T-cell (primary cell): ENCODE measurements around the gene RAB43. TPM values are rescaled to one million over a fixed set of nuclear protein-coding genes. Genes with fewer than 3 reads are reported as not detected.

Source experiments
- ATAC-seq, 4 experiments: fragments of 200-7000 bp in 3 of 4; fragments of 150-1000 bp in 1 of 4; cut with Tn5 transposase; replicated peaks in 1 of 4; 1 replicate in 3 of 4; 2 replicates in 1 of 4; pipeline ENCODE4 v1.10.0; 2021; ENCODE audit warnings: moderate library complexity in 3 of 4, mild to moderate bottlenecking in 2 of 4, moderate number of reproducible peaks in 1 of 4
- CTCF ChIA-PET, 2 donors: fragments of 300-600 bp; sonication (Branson Sonifier 250); formaldehyde crosslinking; loops; one replicate each; lab custom pipeline; 2022; ENCODE audit warnings: antibody characterized with exemption in 2 of 2; lab: Charles Lee
- POLR2A ChIA-PET, 2 donors: fragments of 300-600 bp; sonication (Branson Sonifier 250); formaldehyde crosslinking; loops; one replicate each; lab custom pipeline; 2022; ENCODE audit warnings: antibody characterized with exemption in 2 of 2; lab: Charles Lee
- DNase-seq, 35 experiments: peaks; one replicate each; pipeline versions ENCODE4 v3.0.0 to v3.0.0-alpha.2; 2013 to 2023
- H3K27ac ChIP-seq: one replicate; pipeline ENCODE4 v1.5.1; 2013; ENCODE audit warnings: low read length
- H3K27me3 ChIP-seq, 2 experiments: replicated peaks in 1 of 2; 1 replicate in 1 of 2; 2 replicates in 1 of 2; pipeline versions ENCODE4 v1.6.1 to v1.7.0; 2013; ENCODE audit warnings: low read length in 1 of 2, mixed read lengths in 1 of 2; ENCODE audit not compliant: control insufficient read depth in 2 of 2, insufficient read depth in 2 of 2; ENCODE audit errors: extremely low read depth in 1 of 2
- H3K36me3 ChIP-seq, 2 donors: 1 replicate in 1 of 2; 2 replicates in 1 of 2; pipeline versions ENCODE4 v1.6.1 to v1.7.0; 2013; ENCODE audit warnings: low read length in 1 of 2; ENCODE audit not compliant: control insufficient read depth in 2 of 2, insufficient read depth in 1 of 2; ENCODE audit errors: extremely low read depth in 1 of 2
- H3K4me1 ChIP-seq, 2 experiments: 1 replicate in 1 of 2; 2 replicates in 1 of 2; pipeline versions ENCODE4 v1.6.1 to v1.7.0; 2013; ENCODE audit warnings: low read length in 2 of 2, mixed read lengths in 1 of 2; ENCODE audit not compliant: insufficient read depth in 2 of 2, control insufficient read depth in 1 of 2; ENCODE audit errors: extremely low read depth in 1 of 2
- H3K4me3 ChIP-seq, 2 donors: 1 replicate in 1 of 2; 2 replicates in 1 of 2; pipeline versions ENCODE4 v1.5.1 to v1.7.0; 2013; ENCODE audit warnings: mild to moderate bottlenecking in 2 of 2, low read length in 1 of 2, moderate library complexity in 1 of 2; ENCODE audit not compliant: control insufficient read depth in 1 of 2; ENCODE audit errors: extremely low read depth in 1 of 2
- H3K9me3 ChIP-seq: 2 replicates; pipeline ENCODE4 v1.7.0; 2013
- H3K27ac Mint-ChIP-seq, 2 donors: one replicate each; pipeline ENCODE4 v1.8.0; 2020 to 2021; ENCODE audit warnings: mild to moderate bottlenecking in 2 of 2, mixed read lengths in 2 of 2
- H3K27me3 Mint-ChIP-seq, 2 donors: one replicate each; pipeline ENCODE4 v1.8.0; 2021 to 2022; ENCODE audit warnings: mixed read lengths in 2 of 2
- H3K36me3 Mint-ChIP-seq: one replicate; pipeline ENCODE4 v1.8.0; 2021; ENCODE audit warnings: mixed read lengths
- H3K4me1 Mint-ChIP-seq, 3 donors: one replicate each; pipeline ENCODE4 v1.8.0; 2020 to 2022; ENCODE audit warnings: mixed read lengths in 3 of 3, mild to moderate bottlenecking in 1 of 3
- H3K4me3 Mint-ChIP-seq, 3 donors: one replicate each; pipeline ENCODE4 v1.8.0; 2020 to 2022; ENCODE audit warnings: mild to moderate bottlenecking in 3 of 3, mixed read lengths in 3 of 3, moderate library complexity in 3 of 3
- H3K9me3 Mint-ChIP-seq, 3 donors: one replicate each; pipeline ENCODE4 v1.8.0; 2020 to 2022; ENCODE audit warnings: mixed read lengths in 3 of 3
- WGBS: methylation state at CpG from one replicate; pipeline ENCODE4 v1.1.5; 2013; ENCODE audit warnings: missing lambda C conversion rate; ENCODE audit not compliant: insufficient coverage; 5-methylcytosine and 5-hydroxymethylcytosine counted together
- total RNA-seq, 35 experiments: library from RNA in 6 of 35; stranded (reverse) in 6 of 35; fragments of 120-200 nt in 1 of 35; gene quantifications; one replicate each; pipeline versions ENCODE4 v1.2.1 to v1.2.4 and lab custom pipeline; 2013 to 2026

RAB43 gene
- total RNA-seq, 5 donors from 2014 or later (not counting 1 experiment from before 2014, with no cell fraction given) = 53.8 to 96.9 (median 77.6) TPM

- no peaks in the 10 kb centered on the region for H3K9me3 ChIP-seq
- no peak overlapping the region for H3K4me3 ChIP-seq
- peaks cover 0 to 9% of the 10 kb centered on the region in 2 experiments for H3K4me1 ChIP-seq
- H3K27me3 ChIP-seq = no peaks in the 10 kb centered on the region
- no peaks in the 10 kb centered on the region for H3K9me3 Mint-ChIP-seq
- H3K27ac ChIP-seq = no peak overlapping the region
- ChIA-PET POLR2A (interaction anchor here in 1 of 2 donors (0.5 kb wide), 1 partner anchor 485 kb away, joined by 4 read pairs; no protein-coding TSS in a partner anchor), CTCF (interaction anchor here (0.6 to 0.9 kb wide), 3 partner anchors 14 to 162 kb away, joined by 3 to 7 read pairs (median 3); no protein-coding TSS in a partner anchor)
- no peak overlapping the region for H3K4me3 Mint-ChIP-seq
- H3K27me3 Mint-ChIP-seq = no peaks in the 10 kb centered on the region
- peak; percentile 30 to 74 (median 40) for ATAC-seq
- WGBS = 73% methylated on average over 4 of the region's 5 CpGs
- peaks cover 15 to 19% (median 17%) of the 10 kb centered on the region in 3 donors for H3K4me1 Mint-ChIP-seq
- H3K27ac Mint-ChIP-seq = peak overlapping the region; percentile 58 to 87
- peaks cover 46% of the 10 kb centered on the region for H3K36me3 Mint-ChIP-seq
- DNase-seq = no peak
- peaks cover 17 to 72% of the 10 kb centered on the region in 2 donors for H3K36me3 ChIP-seq
These were observed 10.7 kb upstream of the RAB43 start for GRCh38 chr3:129132097-129132866.

GRCh38 chr3:129131465-129132088 lies 10.0 kb upstream of the RAB43 start:
- peaks cover 44% of the 10 kb centered on the region for H3K36me3 Mint-ChIP-seq
- H3K9me3 Mint-ChIP-seq = no peaks in the 10 kb centered on the region
- Histone ChIP-seq H3K27me3 (no peaks in the 10 kb centered on the region), H3K4me3 (no peak overlapping the region), H3K36me3 (peaks cover 17 to 68% of the 10 kb centered on the region in 2 donors), H3K9me3 (no peaks in the 10 kb centered on the region), H3K27ac (no peak overlapping the region), H3K4me1 (peaks cover 0 to 9% of the 10 kb centered on the region in 2 experiments)
- H3K4me3 Mint-ChIP-seq = no peak overlapping the region
- ChIA-PET POLR2A (no interaction called here), CTCF (interaction anchor here (0.6 to 1.0 kb wide), 3 partner anchors 14 to 162 kb away, joined by 3 read pairs; no protein-coding TSS in a partner anchor)
- no peak for DNase-seq
- no peak for ATAC-seq
- H3K4me1 Mint-ChIP-seq = peaks cover 15 to 22% (median 19%) of the 10 kb centered on the region in 3 donors
- peak overlapping the region; percentile 58 to 87 for H3K27ac Mint-ChIP-seq
- 100% methylated on average over 1 of the region's 2 CpGs for WGBS
- H3K27me3 Mint-ChIP-seq = no peaks in the 10 kb centered on the region

- peaks cover 15 to 26% (median 19%) of the 10 kb centered on the region in 3 donors for H3K4me1 Mint-ChIP-seq
These were observed 8.7 kb upstream of the RAB43 start for GRCh38 chr3:129130291-129130813.

GRCh38 chr3:129128357-129129155 lies 7.0 kb upstream of the RAB43 start:
- ChIA-PET POLR2A (interaction anchor here in 1 of 2 donors (0.6 kb wide), 1 partner anchor 42 kb away, joined by 3 read pairs; no protein-coding TSS in a partner anchor), CTCF (no interaction called here)
- Histone ChIP-seq H3K9me3 (no peaks in the 10 kb centered on the region), H3K4me3 (no peak overlapping the region), H3K27ac (no peak overlapping the region), H3K36me3 (peaks cover 15 to 54% of the 10 kb centered on the region in 2 donors), H3K4me1 (peaks cover 0 to 11% of the 10 kb centered on the region in 2 experiments), H3K27me3 (no peaks in the 10 kb centered on the region)
- Mint-ChIP-seq H3K27ac (no peak overlapping the region), H3K36me3 (peaks cover 33% of the 10 kb centered on the region), H3K27me3 (no peaks in the 10 kb centered on the region), H3K9me3 (no peaks in the 10 kb centered on the region), H3K4me1 (peaks cover 15 to 22% (median 17%) of the 10 kb centered on the region in 3 donors), H3K4me3 (peak overlapping the region in 1 of 3 donors; percentile 31)
- WGBS = 96% methylated on average over 14 of the region's 16 CpGs
- DNase-seq (no peak), ATAC-seq (no peak)

More at GRCh38 chr3:129130291-129130813, 8.7 kb upstream of the RAB43 start:
- DNase-seq (no peak), ATAC-seq (no peak)
- CTCF ChIA-PET = interaction anchor here in 1 of 2 donors (0.5 kb wide), 1 partner anchor 36 kb away, joined by 3 read pairs; no protein-coding TSS in a partner anchor
- 98% methylated on average over 6 of the region's 13 CpGs for WGBS
- no peak overlapping the region for H3K27ac ChIP-seq
- Mint-ChIP-seq H3K9me3 (no peaks in the 10 kb centered on the region), H3K36me3 (peaks cover 44% of the 10 kb centered on the region), H3K4me3 (no peak overlapping the region), H3K27me3 (no peaks in the 10 kb centered on the region), H3K27ac (no peak overlapping the region)
- H3K9me3 ChIP-seq = no peaks in the 10 kb centered on the region
- POLR2A ChIA-PET = no interaction called here
- peaks cover 0 to 9% of the 10 kb centered on the region in 2 experiments for H3K4me1 ChIP-seq
- peaks cover 17 to 68% of the 10 kb centered on the region in 2 donors for H3K36me3 ChIP-seq
- H3K4me3 ChIP-seq = no peak overlapping the region
- no peaks in the 10 kb centered on the region for H3K27me3 ChIP-seq

- peak overlapping the region; percentile 44 to 78 for H3K27ac Mint-ChIP-seq
- WGBS = 93% methylated on average over 9 of the region's 9 CpGs
- peaks cover 0 to 19% of the 10 kb centered on the region in 2 experiments for H3K4me1 ChIP-seq
- no peaks in the 10 kb centered on the region for H3K27me3 ChIP-seq
- H3K4me1 Mint-ChIP-seq = peaks cover 9 to 21% (median 18%) of the 10 kb centered on the region in 3 donors
- H3K9me3 ChIP-seq = no peaks in the 10 kb centered on the region
- H3K27ac ChIP-seq = no peak overlapping the region
- no peak for ATAC-seq
- H3K27me3 Mint-ChIP-seq = no peaks in the 10 kb centered on the region
- no peaks in the 10 kb centered on the region for H3K9me3 Mint-ChIP-seq
- no peak for DNase-seq
- POLR2A ChIA-PET = interaction anchor here in 1 of 2 donors (0.5 kb wide), 1 partner anchor 10 kb away, joined by 5 read pairs; no protein-coding TSS in a partner anchor
- H3K36me3 ChIP-seq = peaks cover 9 to 40% of the 10 kb centered on the region in 2 donors
- CTCF ChIA-PET = interaction anchor here in 1 of 2 donors (0.7 kb wide), 1 partner anchor 74 kb away, joined by 3 read pairs; no protein-coding TSS in a partner anchor
- no peak overlapping the region for H3K4me3 Mint-ChIP-seq
- H3K36me3 Mint-ChIP-seq = peaks cover 18% of the 10 kb centered on the region
- no peak overlapping the region for H3K4me3 ChIP-seq
These were observed 5.2 kb upstream of the RAB43 start for GRCh38 chr3:129126726-129127280.
